ENCODE results near the gene TMEM126A. TPM values are rescaled to one million over a fixed set of nuclear protein-coding genes. Genes with fewer than 3 reads are reported as not detected.
"Not testable (repeated sequence)": the region's sequence is repeated elsewhere in the genome, so short reads cannot be mapped to it uniquely, and the experiment has no call there.

The TMEM126A gene
- total RNA-seq, 1 donor from 2014 or later = 21.0 TPM

DNA sequence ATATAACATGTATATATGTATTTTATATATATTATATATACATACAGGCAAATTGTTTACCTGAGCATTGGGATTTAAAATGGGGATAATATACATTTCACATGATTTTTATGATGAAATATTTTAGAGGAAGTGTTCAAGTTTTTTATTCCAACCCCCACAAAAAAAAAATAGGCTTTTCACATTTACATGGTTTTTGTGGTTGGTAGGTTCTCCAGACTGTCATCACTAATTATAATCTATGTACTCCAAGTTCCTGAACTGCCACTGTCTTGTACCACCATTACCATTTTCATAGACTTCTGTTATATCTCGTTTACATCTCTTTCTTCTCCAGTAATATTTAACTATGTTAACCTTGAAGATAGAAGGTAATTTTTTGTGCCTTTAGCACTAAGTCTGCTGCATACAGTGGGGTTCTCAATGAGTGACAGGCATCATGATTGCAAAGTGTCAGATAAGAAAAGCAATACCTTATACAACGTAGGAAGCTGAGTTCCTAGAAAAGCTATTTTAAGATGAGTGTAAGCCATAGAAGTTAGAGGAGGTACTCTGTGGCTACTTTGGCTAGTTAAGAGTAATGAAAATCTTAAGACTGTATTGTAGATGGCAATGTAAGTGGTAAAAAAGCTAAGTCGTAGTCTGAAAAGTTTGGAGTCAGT, 5.2 kb downstream of the TMEM126A start:
- H3K27me3 Mint-ChIP-seq (ENCODE audit: low read depth) = no peaks in the 10 kb centered on the region
- H3K27ac Mint-ChIP-seq = peak overlapping the region; percentile 10

DNA sequence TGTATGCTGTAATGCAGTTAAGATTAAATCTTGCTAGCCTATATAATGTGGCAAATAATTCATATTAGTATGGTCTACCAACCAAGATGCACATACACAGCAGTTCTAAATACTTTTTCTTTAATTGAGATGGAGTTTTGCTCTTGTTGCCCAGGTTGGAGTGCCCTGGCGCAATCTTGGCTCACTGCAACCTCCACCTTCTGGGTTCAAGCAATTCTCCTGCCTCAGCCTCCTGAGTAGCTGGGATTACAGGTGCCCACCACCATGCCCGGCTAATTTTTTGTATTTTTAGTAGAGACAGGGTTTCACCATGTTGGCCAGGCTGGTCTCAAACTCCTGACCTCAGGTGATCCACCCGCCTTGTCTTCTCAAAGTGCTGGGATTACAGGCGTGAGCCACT, 6.6 kb downstream of the TMEM126A start:
- DNase-seq (ENCODE audit: low spot score in 2 of 2, unreplicated experiment in 2 of 2); H3K27ac Mint-ChIP-seq; H3K9me3 Mint-ChIP-seq; H3K4me3 Mint-ChIP-seq; H3K27me3 Mint-ChIP-seq (ENCODE audit: low read depth): not testable (repeated sequence)
- Mint-ChIP-seq H3K4me1 (peaks cover 21% of the 10 kb centered on the region), H3K36me3 (peaks cover 15% of the 10 kb centered on the region)

More for the DNA sequence above, 5.2 kb downstream of the TMEM126A start:
- DNase-seq (ENCODE audit: low spot score in 2 of 2, unreplicated experiment in 2 of 2) = no peak
- no peak overlapping the region for H3K4me3 Mint-ChIP-seq
- H3K36me3 Mint-ChIP-seq = peaks cover 12% of the 10 kb centered on the region
- TF ChIP-seq, protein P1, sequence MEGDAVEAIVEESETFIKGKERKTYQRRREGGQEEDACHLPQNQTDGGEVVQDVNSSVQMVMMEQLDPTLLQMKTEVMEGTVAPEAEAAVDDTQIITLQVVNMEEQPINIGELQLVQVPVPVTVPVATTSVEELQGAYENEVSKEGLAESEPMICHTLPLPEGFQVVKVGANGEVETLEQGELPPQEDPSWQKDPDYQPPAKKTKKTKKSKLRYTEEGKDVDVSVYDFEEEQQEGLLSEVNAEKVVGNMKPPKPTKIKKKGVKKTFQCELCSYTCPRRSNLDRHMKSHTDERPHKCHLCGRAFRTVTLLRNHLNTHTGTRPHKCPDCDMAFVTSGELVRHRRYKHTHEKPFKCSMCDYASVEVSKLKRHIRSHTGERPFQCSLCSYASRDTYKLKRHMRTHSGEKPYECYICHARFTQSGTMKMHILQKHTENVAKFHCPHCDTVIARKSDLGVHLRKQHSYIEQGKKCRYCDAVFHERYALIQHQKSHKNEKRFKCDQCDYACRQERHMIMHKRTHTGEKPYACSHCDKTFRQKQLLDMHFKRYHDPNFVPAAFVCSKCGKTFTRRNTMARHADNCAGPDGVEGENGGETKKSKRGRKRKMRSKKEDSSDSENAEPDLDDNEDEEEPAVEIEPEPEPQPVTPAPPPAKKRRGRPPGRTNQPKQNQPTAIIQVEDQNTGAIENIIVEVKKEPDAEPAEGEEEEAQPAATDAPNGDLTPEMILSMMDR (IDR thresholded peaks at IDR 0.05; ENCODE audit: unreplicated experiment) = no peak
- H3K9me3 Mint-ChIP-seq = no peaks in the 10 kb centered on the region
- peaks cover 21% of the 10 kb centered on the region for H3K4me1 Mint-ChIP-seq

DNA sequence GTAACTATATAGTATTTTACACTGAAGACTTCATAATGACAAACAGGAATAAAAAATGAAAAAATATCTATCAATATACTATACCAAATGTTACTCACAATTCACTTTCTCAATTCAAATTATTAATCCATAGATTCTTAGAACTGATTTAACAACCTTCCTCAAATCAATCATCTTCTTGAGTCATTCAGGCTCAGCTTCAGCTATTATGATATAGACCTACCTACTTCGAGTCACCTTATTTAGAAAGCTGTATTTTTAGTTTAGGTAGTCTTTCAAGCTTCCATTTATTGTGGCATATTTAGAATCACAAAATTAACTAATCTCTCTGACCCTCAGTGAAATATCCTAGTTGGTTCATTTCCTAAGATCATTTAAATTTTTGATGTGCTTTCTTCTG, 9.0 kb downstream of the TMEM126A start:
- Mint-ChIP-seq H3K36me3 (peaks cover 27% of the 10 kb centered on the region), H3K4me1 (peaks cover 37% of the 10 kb centered on the region), H3K27ac (no peak overlapping the region), H3K4me3 (no peak overlapping the region), H3K27me3 (ENCODE audit: low read depth) (no peaks in the 10 kb centered on the region), H3K9me3 (no peaks in the 10 kb centered on the region)
- TF ChIP-seq, protein P1 (IDR thresholded peaks at IDR 0.05; ENCODE audit: unreplicated experiment) = no peak
- no peak for DNase-seq (ENCODE audit: low spot score in 2 of 2, unreplicated experiment in 2 of 2)

DNA sequence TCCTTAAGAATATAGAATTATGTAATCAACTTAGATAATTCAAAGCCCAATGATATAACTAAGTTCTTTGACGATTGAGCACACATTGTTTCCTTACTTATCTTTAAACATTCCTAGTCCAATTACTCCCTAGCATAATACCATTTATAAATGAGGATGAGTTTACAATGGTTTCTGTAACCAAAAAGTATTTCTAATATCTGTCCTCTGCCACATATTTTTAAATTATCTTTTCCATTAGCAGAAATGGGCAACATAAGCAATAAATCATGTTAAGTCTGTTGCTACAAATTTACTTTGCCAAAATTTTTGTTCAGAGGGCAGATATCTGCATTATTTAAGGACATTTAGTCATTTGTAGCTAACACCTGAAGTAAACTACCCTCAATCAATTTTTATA, 10.4 kb downstream of the TMEM126A start:
- Mint-ChIP-seq H3K4me3 (no peak overlapping the region), H3K27ac (peak overlapping the region; percentile 50), H3K9me3 (no peaks in the 10 kb centered on the region), H3K27me3 (ENCODE audit: low read depth) (no peaks in the 10 kb centered on the region), H3K4me1 (peaks cover 42% of the 10 kb centered on the region), H3K36me3 (peaks cover 30% of the 10 kb centered on the region)
- TF ChIP-seq, protein P1 (IDR thresholded peaks at IDR 0.05; ENCODE audit: unreplicated experiment) = no peak
- no peak for DNase-seq (ENCODE audit: low spot score in 2 of 2, unreplicated experiment in 2 of 2)

DNA sequence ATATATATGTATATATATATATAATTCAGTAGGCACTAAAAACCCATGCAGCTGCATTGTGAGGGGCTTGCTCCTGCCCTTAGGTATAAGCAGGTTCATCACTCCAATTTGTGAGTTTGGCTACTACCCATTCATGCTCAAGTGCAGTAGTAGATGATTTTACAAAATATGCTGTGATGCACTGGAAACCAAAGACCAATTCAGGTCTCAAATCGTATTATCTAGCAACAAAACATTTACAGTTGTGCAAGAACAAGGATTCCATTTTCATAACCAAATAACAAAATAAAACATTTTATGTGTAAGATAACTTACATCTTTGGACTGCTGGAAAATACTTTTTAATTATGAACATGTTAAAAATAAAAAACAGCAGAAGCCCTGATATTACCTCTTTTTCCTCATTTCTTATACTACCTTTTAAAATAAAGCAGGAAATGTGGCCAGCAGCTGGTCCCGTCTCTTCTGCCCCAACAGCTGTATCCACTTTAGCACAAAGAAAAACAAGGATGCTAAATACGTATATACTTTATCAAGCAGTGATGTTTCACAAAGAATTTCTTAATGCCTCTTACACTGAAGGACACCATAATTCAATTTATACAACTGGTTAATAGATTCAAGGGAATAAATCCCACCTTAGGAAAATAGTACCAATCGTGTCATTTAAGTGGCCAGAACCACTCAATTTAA, 14.4 kb downstream of the TMEM126A start:
- H3K4me1 Mint-ChIP-seq = peaks cover 49% of the 10 kb centered on the region
- H3K27me3 Mint-ChIP-seq (ENCODE audit: low read depth) = no peaks in the 10 kb centered on the region
- H3K9me3 Mint-ChIP-seq = no peaks in the 10 kb centered on the region
- DNase-seq (ENCODE audit: low spot score in 2 of 2, unreplicated experiment in 2 of 2) = no peak
- peaks cover 22% of the 10 kb centered on the region for H3K36me3 Mint-ChIP-seq
- H3K4me3 Mint-ChIP-seq = peak overlapping the region; percentile 100
- H3K27ac Mint-ChIP-seq = peak overlapping the region; percentile 30
- TF ChIP-seq, protein P1 (IDR thresholded peaks at IDR 0.05; ENCODE audit: unreplicated experiment) = no peak

DNA sequence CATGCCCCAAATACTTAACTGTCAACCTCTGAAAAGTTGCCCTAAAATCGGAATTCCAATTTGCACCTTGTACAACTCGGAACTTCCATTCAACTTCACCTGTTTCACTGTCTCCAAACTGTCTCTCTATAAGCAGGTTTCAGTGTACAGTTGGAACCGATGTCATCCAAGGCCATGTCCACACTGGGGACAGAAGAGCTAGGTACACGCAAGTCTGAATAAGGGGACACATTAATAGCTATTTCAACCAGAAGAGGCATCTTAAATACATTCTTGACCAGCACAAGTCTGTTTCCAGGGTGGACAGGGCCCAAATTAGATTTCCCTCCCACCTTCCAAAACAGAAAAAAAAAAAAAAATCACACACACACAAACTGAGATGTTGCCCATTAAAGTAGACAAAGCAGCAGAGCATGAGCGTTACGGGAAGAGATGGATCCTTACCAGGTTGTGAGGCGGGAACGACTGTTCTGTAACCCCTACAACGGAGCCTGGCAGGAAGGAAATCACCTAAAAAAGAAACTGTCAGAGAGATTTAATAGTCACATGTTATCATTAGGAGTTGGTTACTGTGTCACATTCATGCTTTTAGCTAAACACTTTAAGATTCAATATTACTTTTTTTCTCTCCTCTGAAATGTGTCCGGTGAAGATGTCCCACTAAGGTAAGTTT, 15.4 kb downstream of the TMEM126A start:
- TF ChIP-seq, protein P1 (IDR thresholded peaks at IDR 0.05; ENCODE audit: unreplicated experiment) = no peak
- H3K9me3 Mint-ChIP-seq = no peaks in the 10 kb centered on the region
- no peak for DNase-seq (ENCODE audit: low spot score in 2 of 2, unreplicated experiment in 2 of 2)
- peaks cover 20% of the 10 kb centered on the region for H3K36me3 Mint-ChIP-seq
- peak overlapping the region; percentile 100 for H3K4me3 Mint-ChIP-seq
- no peaks in the 10 kb centered on the region for H3K27me3 Mint-ChIP-seq (ENCODE audit: low read depth)
- H3K27ac Mint-ChIP-seq = peak overlapping the region; percentile 99
- H3K4me1 Mint-ChIP-seq = peaks cover 48% of the 10 kb centered on the region
